Measurements from ENCODE around the gene SLC25A31.

GRCh38 chr4:127734976-127735375 is 4.8 kb downstream of the SLC25A31 start:
- TF ChIP-seq POLR2AphosphoS5 (IDR thresholded peaks at IDR 0.05) (no peak), POLR2A (IDR thresholded peaks at IDR 0.05) (no peak)
- TF ChIP-seq, protein P1, sequence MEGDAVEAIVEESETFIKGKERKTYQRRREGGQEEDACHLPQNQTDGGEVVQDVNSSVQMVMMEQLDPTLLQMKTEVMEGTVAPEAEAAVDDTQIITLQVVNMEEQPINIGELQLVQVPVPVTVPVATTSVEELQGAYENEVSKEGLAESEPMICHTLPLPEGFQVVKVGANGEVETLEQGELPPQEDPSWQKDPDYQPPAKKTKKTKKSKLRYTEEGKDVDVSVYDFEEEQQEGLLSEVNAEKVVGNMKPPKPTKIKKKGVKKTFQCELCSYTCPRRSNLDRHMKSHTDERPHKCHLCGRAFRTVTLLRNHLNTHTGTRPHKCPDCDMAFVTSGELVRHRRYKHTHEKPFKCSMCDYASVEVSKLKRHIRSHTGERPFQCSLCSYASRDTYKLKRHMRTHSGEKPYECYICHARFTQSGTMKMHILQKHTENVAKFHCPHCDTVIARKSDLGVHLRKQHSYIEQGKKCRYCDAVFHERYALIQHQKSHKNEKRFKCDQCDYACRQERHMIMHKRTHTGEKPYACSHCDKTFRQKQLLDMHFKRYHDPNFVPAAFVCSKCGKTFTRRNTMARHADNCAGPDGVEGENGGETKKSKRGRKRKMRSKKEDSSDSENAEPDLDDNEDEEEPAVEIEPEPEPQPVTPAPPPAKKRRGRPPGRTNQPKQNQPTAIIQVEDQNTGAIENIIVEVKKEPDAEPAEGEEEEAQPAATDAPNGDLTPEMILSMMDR (IDR thresholded peaks at IDR 0.05): no peak
